ENCODE measurements around the gene MPZ. TPM values are rescaled to one million over a fixed set of nuclear protein-coding genes. Genes with fewer than 3 reads are reported as not detected.

Gene MPZ
- polyA plus RNA-seq, 1 donor = 12.0 TPM

Other genes with a start within 250 kb of the MPZ start
- 4.7 TPM for gene ARHGAP30, start 240.1 kb downstream of the MPZ start, polyA plus RNA-seq (ENCODE audit: insufficient read length)
- gene NECTIN4, start 220.4 kb downstream of the MPZ start, polyA plus RNA-seq (ENCODE audit: insufficient read length) = 0.43 TPM
- 0.86 TPM for gene KLHDC9, start 211.6 kb downstream of the MPZ start, polyA plus RNA-seq (ENCODE audit: insufficient read length)
- gene PFDN2, start 191.9 kb downstream of the MPZ start, polyA plus RNA-seq (ENCODE audit: insufficient read length) = 66.3 TPM
- 30.9 TPM for gene NIT1, start 191.9 kb downstream of the MPZ start, polyA plus RNA-seq (ENCODE audit: insufficient read length)
- gene DEDD, start 177.3 kb downstream of the MPZ start, polyA plus RNA-seq (ENCODE audit: insufficient read length) = 43.2 TPM
- gene UFC1, start 156.0 kb downstream of the MPZ start, polyA plus RNA-seq (ENCODE audit: insufficient read length) = 91.5 TPM
- gene USP21, start 150.5 kb downstream of the MPZ start, polyA plus RNA-seq (ENCODE audit: insufficient read length) = 28.6 TPM
- 23.5 TPM for gene PPOX, start 143.5 kb downstream of the MPZ start, polyA plus RNA-seq (ENCODE audit: insufficient read length)
- 26.6 TPM for gene B4GALT3, start 132.5 kb downstream of the MPZ start, polyA plus RNA-seq (ENCODE audit: insufficient read length)
- 11.2 TPM for gene ADAMTS4, start 110.9 kb downstream of the MPZ start, polyA plus RNA-seq (ENCODE audit: insufficient read length)
- 144 TPM for gene NDUFS2, start 107.6 kb downstream of the MPZ start, polyA plus RNA-seq (ENCODE audit: insufficient read length)
- 21.4 TPM for gene FCER1G, start 94.7 kb downstream of the MPZ start, polyA plus RNA-seq (ENCODE audit: insufficient read length)
- not detected for gene APOA2, start 86.3 kb downstream of the MPZ start, polyA plus RNA-seq (ENCODE audit: insufficient read length)
- 9.0 TPM for gene TOMM40L, start 83.9 kb downstream of the MPZ start, polyA plus RNA-seq (ENCODE audit: insufficient read length)
- 1.1 TPM for gene NR1I3, start 71.8 kb downstream of the MPZ start, polyA plus RNA-seq (ENCODE audit: insufficient read length)
- gene PCP4L1, start 51.2 kb downstream of the MPZ start, polyA plus RNA-seq (ENCODE audit: insufficient read length) = 0.23 TPM
- 113 TPM for gene SDHC, start 4.4 kb upstream of the MPZ start, polyA plus RNA-seq (ENCODE audit: insufficient read length)
- 2.5 TPM for gene CFAP126, start 57.9 kb upstream of the MPZ start, polyA plus RNA-seq (ENCODE audit: insufficient read length)
- 7.2 TPM for gene FCGR2A, start 195.5 kb upstream of the MPZ start, polyA plus RNA-seq (ENCODE audit: insufficient read length)
- gene HSPA6, start 214.6 kb upstream of the MPZ start, polyA plus RNA-seq (ENCODE audit: insufficient read length) = 0.67 TPM
- 3.4 TPM for gene FCGR3A, start 239.8 kb upstream of the MPZ start, polyA plus RNA-seq (ENCODE audit: insufficient read length)